K562 (cell line): ENCODE data around the gene WDR44. TPM values are rescaled to one million over a fixed set of nuclear protein-coding genes. Genes with fewer than 3 reads are reported as not detected.

ENCODE experiments used
- ATAC-seq: fragments of 200-7000 bp; cut with Tn5 transposase; 3 replicates; pipeline ENCODE4 v1.9.1; 2020; ENCODE audit warnings: moderate library complexity
- BruUV-seq: library from RNA; stranded (reverse); fragments of 400-500 nt; replicated peaks from 2 replicates; lab custom pipeline; 2021; lab: Mats Ljungman, UMichigan
- CTCF ChIA-PET: fragments of 300-600 bp; formaldehyde crosslinking; extraction: SDS; loops from one replicate; lab custom pipeline; 2021; ENCODE audit warnings: low intra/inter-chr PET ratio; lab: Yijun Ruan, JAX
- POLR2A ChIA-PET: fragments of 300-600, 350-650 bp; sonication (Branson Sonifier 250); formaldehyde crosslinking; extraction: SDS; loops from one replicate; lab custom pipeline; 2021; ENCODE audit warnings: antibody characterized with exemption, inconsistent platforms; lab: Yijun Ruan, JAX
- DNase-seq, 4 experiments: peaks; one replicate each; pipeline versions ENCODE4 v3.0.0 to v3.0.0-alpha.2; 2011 to 2018; ENCODE audit warnings: low spot score in 3 of 4, mixed read lengths in 3 of 4; ENCODE audit errors: extremely low read depth in 1 of 4
- FAIRE-seq: peaks from 2 replicates; lab custom pipeline; 2011; peaks lifted over from hg19 to GRCh38; lab: Jason Lieb, UNC
- H2AFZ ChIP-seq: 2 replicates; pipeline ENCODE4 v1.6.0; 2011; ENCODE audit warnings: low read depth, low read length, control low read depth, inconsistent platforms
- H3K27ac ChIP-seq: fragments of 200-600 bp; 3 replicates; pipeline ENCODE4 v1.8.0; 2011; ENCODE audit warnings: low read depth, mild to moderate bottlenecking, control low read depth, inconsistent platforms, low read length, moderate library complexity, mixed read lengths; ENCODE audit errors: extremely low read depth
- H3K27me3 ChIP-seq, 2 experiments: fragments of 300-600 bp in 1 of 2; 2 replicates in 1 of 2; 3 replicates in 1 of 2; pipeline versions ENCODE4 v1.6.0 to v1.8.0; 2011; ENCODE audit warnings: inconsistent platforms in 2 of 2, low read length in 2 of 2, mild to moderate bottlenecking in 1 of 2, mixed read lengths in 1 of 2, moderate library complexity in 1 of 2; ENCODE audit not compliant: control insufficient read depth in 2 of 2, insufficient read depth in 2 of 2
- H3K36me3 ChIP-seq: fragments of 300-600 bp; 3 replicates; pipeline ENCODE4 v1.8.0; 2011; ENCODE audit warnings: mild to moderate bottlenecking, low read length, inconsistent platforms; ENCODE audit not compliant: control insufficient read depth, insufficient read depth
- H3K4me1 ChIP-seq, 2 experiments: fragments of 200-600 bp in 1 of 2; replicated peaks in 1 of 2; 2 replicates in 1 of 2; 3 replicates in 1 of 2; pipeline versions ENCODE4 v1.5.1 to v1.8.0; 2011; ENCODE audit warnings: inconsistent platforms in 2 of 2, low read length in 2 of 2, mild to moderate bottlenecking in 1 of 2, mixed read lengths in 1 of 2, moderate library complexity in 1 of 2; ENCODE audit not compliant: control insufficient read depth in 2 of 2, insufficient read depth in 2 of 2
- H3K4me2 ChIP-seq: 2 replicates; pipeline ENCODE4 v1.6.1; 2011; ENCODE audit warnings: low read length, control low read depth, inconsistent platforms, mixed read lengths; ENCODE audit not compliant: insufficient read depth
- H3K4me3 ChIP-seq: fragments of 200-600 bp; sonication (generic), shearing (Covaris generic); 2 replicates; pipeline ENCODE4 v1.5.1; 2016; ENCODE audit warnings: control low read depth, inconsistent platforms
- H3K79me2 ChIP-seq: fragments of 200-600 bp; 3 replicates; pipeline ENCODE4 v1.8.0; 2011; ENCODE audit warnings: low read length, inconsistent platforms; ENCODE audit not compliant: control insufficient read depth, insufficient read depth
- H3K9ac ChIP-seq, 2 experiments: 2 replicates each; pipeline versions ENCODE4 v1.6.0 to v1.6.1; 2011; ENCODE audit warnings: low read depth in 2 of 2, low read length in 2 of 2, control low read depth in 1 of 2, inconsistent platforms in 1 of 2, mild to moderate bottlenecking in 1 of 2, mixed read lengths in 1 of 2; ENCODE audit not compliant: insufficient read depth in 1 of 2
- H3K9me1 ChIP-seq: one replicate; pipeline ENCODE4 v1.6.0; 2011; ENCODE audit warnings: inconsistent platforms, mild to moderate bottlenecking, low read length, moderate library complexity; ENCODE audit not compliant: control insufficient read depth, insufficient read depth
- H3K9me3 ChIP-seq: replicated peaks from 2 replicates; pipeline ENCODE4 v1.5.1; 2011; ENCODE audit warnings: low read depth, low read length, inconsistent platforms; ENCODE audit not compliant: control insufficient read depth, insufficient read depth
- H4K20me1 ChIP-seq: replicated peaks from 2 replicates; pipeline ENCODE4 v1.6.1; 2011; ENCODE audit warnings: low read length, inconsistent platforms, mixed read lengths; ENCODE audit not compliant: control insufficient read depth, insufficient read depth
- BRCA1 ChIP-seq, 2 experiments: fragments of 450-650 bp in 1 of 2; sonication (generic) in 1 of 2; formaldehyde crosslinking in 1 of 2; IDR thresholded peaks; 2 replicates each; pipeline versions ENCODE4 v1.5.0 to v1.6.1; 2017 to 2020; ENCODE audit warnings: mild to moderate bottlenecking in 1 of 2, missing genetic modification reagents in 1 of 2
- C11orf30 ChIP-seq: fragments of 450-650 bp; IDR thresholded peaks from 2 replicates; pipeline ENCODE4 v1.6.1; 2016; ENCODE audit warnings: low read depth, mild to moderate bottlenecking
- KDM1A ChIP-seq, 2 experiments: fragments of 450-650 bp; IDR thresholded peaks; 2 replicates each; pipeline ENCODE4 v1.6.1; 2016; ENCODE audit warnings: mild to moderate bottlenecking in 2 of 2
- MEIS2 ChIP-seq: fragments of 450-650 bp; IDR thresholded peaks from 2 replicates; pipeline ENCODE4 v1.6.1; 2014; ENCODE audit warnings: mild to moderate bottlenecking; ENCODE audit not compliant: partially characterized antibody
- NUFIP1 ChIP-seq: fragments of 450-650 bp; IDR thresholded peaks from 2 replicates; pipeline ENCODE4 v1.6.1; 2018; ENCODE audit not compliant: partially characterized antibody
- PHF8 ChIP-seq: fragments of 200-600 bp; sonication (generic); IDR thresholded peaks from 2 replicates; pipeline ENCODE4 v1.6.1; 2012; ENCODE audit warnings: mixed run types, mild to moderate bottlenecking, inconsistent platforms, low read length, moderate library complexity, borderline replicate concordance
- TARDBP ChIP-seq: fragments of 450-650 bp; IDR thresholded peaks from 2 replicates; pipeline ENCODE4 v1.6.1; 2016
- ZNF316 ChIP-seq: fragments of 450-650 bp; IDR thresholded peaks from 2 replicates; pipeline ENCODE4 v1.6.1; 2016
- ZNF668 ChIP-seq: fragments of 250-450 bp; sonication (Bioruptor Pico); IDR thresholded peaks from 2 replicates; pipeline ENCODE4 v1.8.0; 2022; ENCODE audit warnings: mild to moderate bottlenecking, inconsistent platforms
- ZNF780A ChIP-seq: fragments of 250-450 bp; sonication (Bioruptor Pico); IDR thresholded peaks from 2 replicates; pipeline ENCODE4 v1.5.0; 2021; ENCODE audit warnings: mild to moderate bottlenecking
- ZSCAN32 ChIP-seq: fragments of 450-650 bp; formaldehyde crosslinking; IDR thresholded peaks from 2 replicates; pipeline ENCODE4 v1.4.0; 2020; ENCODE audit warnings: mild to moderate bottlenecking, moderate library complexity
- WGBS: fragments of 100-300 bp; shearing (Covaris generic); methylation state at CpG from one replicate; pipeline ENCODE4 v1.1.6; 2016; ENCODE audit warnings: low coverage, mixed read lengths; ENCODE audit not compliant: insufficient coverage; ENCODE audit errors: missing lambda C conversion rate; 5-methylcytosine and 5-hydroxymethylcytosine counted together
- in situ Hi-C: fragments of 300-500 bp; cut with MboI; formaldehyde crosslinking; loops from 4 replicates; pipeline ENCODE4 v1.15.0; 2018; ENCODE audit warnings: inconsistent platforms, mixed read lengths
- intact Hi-C: fragments of 100-400 bp; cut with micrococcal nuclease; formaldehyde crosslinking; loops from 2 replicates; pipeline ENCODE4 v1.14.2; 2022
- polyA plus RNA-seq, 8 experiments: library from polyadenylated mRNA; depleted of rRNA in 4 of 8; stranded (reverse) in 5 of 8; unstranded in 3 of 8; fragments of >200 nt; fragmentation: Nextera tagmentation in 2 of 8; fragmentation: Illumina TruSeq in 1 of 8; extraction: Ambion mirVana in 2 of 8; extraction: Trizol in 1 of 8; gene quantifications; 2 replicates each; pipeline versions ENCODE4 v1.2.1 to v1.2.3, GENCODE V29; 2011 to 2014; ENCODE audit warnings: inconsistent platforms in 1 of 8, missing spikeins in 1 of 8
- total RNA-seq, 7 experiments: library from RNA; depleted of rRNA in 6 of 7; stranded (reverse); fragments of >200 nt in 6 of 7; fragmentation: Illumina TruSeq in 2 of 7; extraction: Trizol in 2 of 7; gene quantifications; 2 replicates each; pipeline versions ENCODE4 v1.2.1 to v1.2.3, GENCODE V29; 2011 to 2021; ENCODE audit warnings: low replicate concordance in 1 of 7
- TF ChIP-seq, protein P1 (sequence below): fragments of 450-650 bp; formaldehyde crosslinking; IDR thresholded peaks from 2 replicates; pipeline ENCODE4 v1.4.0; 2020; ENCODE audit warnings: mild to moderate bottlenecking, mixed read lengths
- TF ChIP-seq, protein P2 (sequence below), 2 experiments: fragments of 250-450 bp in 1 of 2; fragments of 450-650 bp in 1 of 2; sonication (Bioruptor Pico) in 1 of 2; IDR thresholded peaks; 2 replicates each; pipeline versions ENCODE4 v1.6.1 to v1.8.0; 2016 to 2021; ENCODE audit warnings: mild to moderate bottlenecking in 2 of 2, moderate library complexity in 2 of 2, missing compliant biosample characterization in 1 of 2, missing genetic modification characterization in 1 of 2

WDR44 gene
- total and polyA plus RNA-seq, 9 of the 15 experiments (the other 6 are each of a cell fraction or from before 2014, with no cell fraction given) = 5.6 to 20.0 (median 14.6) TPM

DNA sequence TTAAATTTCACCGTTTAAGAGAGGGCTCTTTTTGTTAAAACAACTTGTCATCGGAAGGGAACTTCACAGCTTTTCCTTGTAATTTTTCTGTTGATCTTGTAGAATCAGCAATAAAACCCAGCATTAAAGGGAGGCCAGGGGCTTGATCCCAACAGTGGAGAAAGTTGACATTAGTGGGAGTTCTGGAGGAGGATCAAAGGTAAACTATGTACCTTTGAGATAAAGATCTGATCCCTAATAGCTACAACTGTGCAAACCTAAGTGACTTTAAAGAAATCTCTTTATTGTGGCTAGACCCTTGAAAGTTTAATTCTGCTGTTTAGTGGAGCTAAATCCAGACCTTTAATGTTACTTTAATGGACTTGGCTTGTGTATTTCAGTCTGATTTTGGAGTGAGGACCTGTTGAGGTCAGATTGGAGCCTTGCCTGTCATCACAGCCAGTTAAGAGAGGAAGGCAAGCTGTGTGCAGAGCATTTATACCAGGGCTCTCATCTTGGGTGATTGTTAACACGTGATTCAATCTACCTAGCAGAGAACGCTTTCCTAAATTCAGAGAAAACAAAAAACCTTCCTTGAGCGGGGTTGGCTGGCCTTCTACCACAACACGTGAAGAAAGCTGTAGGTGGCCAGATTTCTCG lies 151.4 kb downstream of the WDR44 start:
- H3K27ac ChIP-seq = peak overlapping the region; percentile 79
- peak overlapping the region in 1 of 2 experiments; percentile 72; a peak in 2 of 4 replicates for H3K9ac ChIP-seq
- 0 out of 2 replicates have a peak overlapping the region, but pooled peaks have one; percentile 75 for H2AFZ ChIP-seq
- no peak for ATAC-seq
- H3K36me3 ChIP-seq = peaks cover 26% of the 10 kb centered on the region; the same call in 2 of the 3 replicates
- peak; percentile 6 for FAIRE-seq
- 4% methylated on average over 7 of the region's 7 CpGs for WGBS
- H4K20me1 ChIP-seq = no peaks in the 10 kb centered on the region; the same call in 1 of the 2 replicates
- in situ Hi-C loops = no loop called here
- TF ChIP-seq, protein P1, sequence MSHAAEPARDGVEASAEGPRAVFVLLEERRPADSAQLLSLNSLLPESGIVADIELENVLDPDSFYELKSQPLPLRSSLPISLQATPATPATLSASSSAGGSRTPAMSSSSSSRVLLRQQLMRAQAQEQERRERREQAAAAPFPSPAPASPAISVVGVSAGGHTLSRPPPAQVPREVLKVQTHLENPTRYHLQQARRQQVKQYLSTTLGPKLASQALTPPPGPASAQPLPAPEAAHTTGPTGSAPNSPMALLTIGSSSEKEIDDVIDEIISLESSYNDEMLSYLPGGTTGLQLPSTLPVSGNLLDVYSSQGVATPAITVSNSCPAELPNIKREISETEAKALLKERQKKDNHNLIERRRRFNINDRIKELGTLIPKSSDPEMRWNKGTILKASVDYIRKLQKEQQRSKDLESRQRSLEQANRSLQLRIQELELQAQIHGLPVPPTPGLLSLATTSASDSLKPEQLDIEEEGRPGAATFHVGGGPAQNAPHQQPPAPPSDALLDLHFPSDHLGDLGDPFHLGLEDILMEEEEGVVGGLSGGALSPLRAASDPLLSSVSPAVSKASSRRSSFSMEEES (CRISPR knock-in tag) = 0 out of 2 replicates have a peak, but pooled peaks have one; percentile 6
- no peak for TF ChIP-seq NUFIP1
- no peak for TF ChIP-seq ZNF780A (CRISPR knock-in tag)
- TF ChIP-seq C11orf30 = peak; percentile 22; the same call in 1 of the 2 replicates
- TF ChIP-seq BRCA1 (IDR thresholded peaks at IDR 0.05) = no peak
- no peak for TF ChIP-seq BRCA1 (CRISPR knock-in tag; IDR thresholded peaks at IDR 0.05)
- peak; percentile 40 for TF ChIP-seq MEIS2
- TF ChIP-seq PHF8 = no peak
- TF ChIP-seq, protein P2, sequence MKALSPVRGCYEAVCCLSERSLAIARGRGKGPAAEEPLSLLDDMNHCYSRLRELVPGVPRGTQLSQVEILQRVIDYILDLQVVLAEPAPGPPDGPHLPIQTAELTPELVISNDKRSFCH (CRISPR knock-in tag; IDR thresholded peaks at IDR 0.05) = no peak
- TF ChIP-seq, protein P2 (tag; IDR thresholded peaks at IDR 0.05) = no peak
- no peak for TF ChIP-seq TARDBP
- no peak for TF ChIP-seq ZNF668
- TF ChIP-seq ZNF316 = peak; percentile 49; the same call in 1 of the 2 replicates
- TF ChIP-seq KDM1A (IDR thresholded peaks at IDR 0.05) = peak; percentile 8 to 31; a peak in 2 of 4 replicates
- no peak for TF ChIP-seq ZSCAN32 (CRISPR knock-in tag)
- TF ChIP-seq, all 486 proteins: peak for 5
- POLR2A ChIA-PET = interaction anchor here (0.9 to 1.6 kb wide), 5 partner anchors 8 to 103 kb away, joined by 3 to 4 read pairs (median 3); no protein-coding TSS in a partner anchor
- CTCF ChIA-PET = interaction anchor here (0.7 kb wide), 1 partner anchor 78 kb away, joined by 3 read pairs; no protein-coding TSS in a partner anchor
- TSS peak; percentile 41 for BruUV-seq
- intact Hi-C loops = loop anchor here (5.0 kb wide), 1 partner anchor 65 kb away; no protein-coding TSS in a partner anchor
- Histone ChIP-seq H3K79me2 (peaks cover 64% of the 10 kb centered on the region), H3K27me3 (no peaks in the 10 kb centered on the region), H3K4me2 (peak overlapping the region; percentile 85), H3K9me1 (no peaks in the 10 kb centered on the region), H3K4me3 (peak overlapping the region; percentile 80), H3K4me1 (peaks cover 23 to 43% of the 10 kb centered on the region in 2 experiments), H3K9me3 (no peaks in the 10 kb centered on the region)
- DNase-seq = no peak
